H1 (cell line): ENCODE data around the gene TMEM258. TPM values are rescaled to one million over a fixed set of nuclear protein-coding genes. Genes with fewer than 3 reads are reported as not detected.

Source experiments
- ATF2 ChIP-seq: IDR thresholded peaks from 2 replicates; pipeline ENCODE4 v1.6.1; 2012; ENCODE audit warnings: low read length, inconsistent platforms
- NANOG ChIP-seq: IDR thresholded peaks from 2 replicates; pipeline ENCODE4 v1.6.1; 2011; ENCODE audit warnings: low read length, low read depth, mild to moderate bottlenecking, inconsistent platforms; ENCODE audit not compliant: insufficient read depth, poor library complexity, severe bottlenecking
- RAD21 ChIP-seq, 2 experiments: IDR thresholded peaks in 1 of 2; conservative IDR thresholded peaks in 1 of 2; 2 replicates each; pipeline ENCODE4 v1.6.1; 2011; ENCODE audit warnings: low read depth in 2 of 2, low read length in 2 of 2, improper control_type of control experiment in 1 of 2, inconsistent platforms in 1 of 2, mild to moderate bottlenecking in 1 of 2, moderate library complexity in 1 of 2
- polyA plus RNA-seq, 7 experiments: library from polyadenylated mRNA; depleted of rRNA in 3 of 7; stranded (reverse) in 5 of 7; unstranded in 2 of 7; fragments of >200 nt in 5 of 7; fragments of 200-250 nt in 2 of 7; gene quantifications; 1 replicate in 5 of 7; 2 replicates in 1 of 7; 4 replicates in 1 of 7; pipeline versions ENCODE4 v1.2.1 to v1.2.3, GENCODE V29; 2011 to 2013; ENCODE audit warnings: missing spikeins in 2 of 7, mixed read lengths in 2 of 7
- total RNA-seq: library from RNA; stranded (reverse); fragmentation: NEBNext Ultra II Directional; extraction: Animal tissue kit (Norgen Biotek cat#: 25700); gene quantifications from 2 replicates; pipeline ENCODE4 v1.2.1, GENCODE V29; 2021

TMEM258 gene
- total and polyA plus RNA-seq, 2 of the 8 experiments (the other 6 are each of a cell fraction or from before 2014, with no cell fraction given) = 186 to 759 TPM

- TF ChIP-seq ATF2 = no peak
- TF ChIP-seq NANOG = no peak
- no peak for TF ChIP-seq RAD21 (IDR thresholded peaks at IDR 0.05 in 1 of 2, conservative IDR thresholded peaks at IDR 0.05 in 1 of 2; ENCODE audit: low read depth in 2 of 2, low read length in 2 of 2)
- TF ChIP-seq, all 59 proteins: peak for 0
These were observed 36.3 kb downstream of the TMEM258 start (continued) for GRCh38 chr11:61756147-61756451.
